CD4-positive, alpha-beta T cell treated with Interferon alpha-2 for 1 hour (primary cell): Measurements from ENCODE around the gene GPR183.

Source experiments
- DNase-seq, 2 donors: peaks; one replicate each; pipeline ENCODE4 v3.0.0-alpha.2; 2020 to 2022

The GPR183 gene

GRCh38 chr13:99290894-99291293 lies 16.3 kb downstream of the GPR183 start:
- DNase-seq, result peak in 1 of 2 donors; percentile 55

GRCh38 chr13:99289674-99290337 lies 17.4 kb downstream of the GPR183 start:
- DNase-seq, result peak; percentile 50 to 75

- DNase-seq, result no peak
Measured at GRCh38 chr13:99289271-99289670, 17.9 kb downstream of the GPR183 start.

GRCh38 chr13:99288089-99288488 lies 19.1 kb downstream of the GPR183 start:
- DNase-seq, result no peak

GRCh38 chr13:99287551-99287950 lies 19.6 kb downstream of the GPR183 start:
- no peak for DNase-seq

GRCh38 chr13:99285432-99286182 lies 21.6 kb downstream of the GPR183 start:
- DNase-seq, result no peak

GRCh38 chr13:99282264-99283231 lies 24.7 kb downstream of the GPR183 start:
- DNase-seq, result peak in 1 of 2 donors; percentile 66

GRCh38 chr13:99281811-99282263 lies 25.4 kb downstream of the GPR183 start:
- DNase-seq, result peak; percentile 80 to 85

- DNase-seq, result peak in 1 of 2 donors; percentile 38
Measured at GRCh38 chr13:99280166-99280565, 27.0 kb downstream of the GPR183 start.

- DNase-seq, result no peak
Measured at GRCh38 chr13:99279637-99280036, 27.6 kb downstream of the GPR183 start.

- DNase-seq, result no peak
Measured at GRCh38 chr13:99278843-99279242, 28.4 kb downstream of the GPR183 start.

GRCh38 chr13:99278200-99278599 lies 29.0 kb downstream of the GPR183 start:
- no peak for DNase-seq

- no peak for DNase-seq
Measured at GRCh38 chr13:99277629-99278028, 29.6 kb downstream of the GPR183 start.

GRCh38 chr13:99276706-99277105 lies 30.5 kb downstream of the GPR183 start:
- no peak for DNase-seq

- DNase-seq, result peak in 1 of 2 donors; percentile 62
Measured at GRCh38 chr13:99275093-99275469, 32.1 kb downstream of the GPR183 start.

- peak; percentile 37 to 72 for DNase-seq
Measured at GRCh38 chr13:99273128-99273527, 34.1 kb downstream of the GPR183 start.

GRCh38 chr13:99272481-99272880 lies 34.7 kb downstream of the GPR183 start:
- DNase-seq, result no peak

- no peak for DNase-seq
Measured at GRCh38 chr13:99271249-99271648, 36.0 kb downstream of the GPR183 start.

- DNase-seq, result no peak
Measured at GRCh38 chr13:99270518-99270917, 36.7 kb downstream of the GPR183 start.

- peak; percentile 56 to 80 for DNase-seq
Measured at GRCh38 chr13:99269627-99270241, 37.5 kb downstream of the GPR183 start.

- no peak for DNase-seq
Measured at GRCh38 chr13:99268822-99269221, 38.4 kb downstream of the GPR183 start.

- DNase-seq, result no peak
Measured at GRCh38 chr13:99267927-99268326, 39.3 kb downstream of the GPR183 start.

- DNase-seq, result no peak
Measured at GRCh38 chr13:99266827-99267226, 40.4 kb downstream of the GPR183 start.
